ENCODE measurements around the gene CRELD2.

CRELD2 gene

GRCh38 chr22:49929994-49930575 is 11.7 kb downstream of the CRELD2 start:
- peak in 1 of 51 donors; percentile 16 for DNase-seq

- peak in 43 of 51 donors; percentile 9 to 82 (median 48) for DNase-seq
These were observed 12.4 kb downstream of the CRELD2 start for GRCh38 chr22:49930596-49931412.

- peak in 34 of 51 donors; percentile 13 to 75 (median 45) for DNase-seq
These were observed 15.1 kb downstream of the CRELD2 start for GRCh38 chr22:49933236-49934159.

GRCh38 chr22:49934160-49934890 is 15.9 kb downstream of the CRELD2 start:
- peak in 31 of 51 donors; percentile 12 to 66 (median 35) for DNase-seq

- peak in 39 of 51 donors; percentile 14 to 74 (median 38) for DNase-seq
These were observed 16.6 kb downstream of the CRELD2 start for GRCh38 chr22:49934891-49935557.

- peak in 2 of 51 donors; percentile 47 to 51 for DNase-seq
These were observed 17.1 kb downstream of the CRELD2 start for GRCh38 chr22:49935561-49935960.

- DNase-seq = peak in 43 of 51 donors; percentile 22 to 88 (median 59)
These were observed 17.9 kb downstream of the CRELD2 start for GRCh38 chr22:49936018-49936972.

- peak in 41 of 51 donors; percentile 18 to 90 (median 71) for DNase-seq
These were observed 18.7 kb downstream of the CRELD2 start for GRCh38 chr22:49936973-49937757.

- peak in 42 of 51 donors; percentile 21 to 80 (median 58) for DNase-seq
These were observed 19.5 kb downstream of the CRELD2 start for GRCh38 chr22:49937758-49938564.

GRCh38 chr22:49938565-49939136 is 20.2 kb downstream of the CRELD2 start:
- DNase-seq = no peak

GRCh38 chr22:49941507-49942316 is 23.3 kb downstream of the CRELD2 start:
- no peak for DNase-seq

GRCh38 chr22:49942565-49943404 is 24.4 kb downstream of the CRELD2 start:
- DNase-seq = no peak

GRCh38 chr22:49943405-49943765 is 25.0 kb downstream of the CRELD2 start:
- no peak for DNase-seq

- no peak for DNase-seq
These were observed 25.5 kb downstream of the CRELD2 start for GRCh38 chr22:49943771-49944398.

- DNase-seq = no peak
These were observed 26.0 kb downstream of the CRELD2 start for GRCh38 chr22:49944399-49944891.
